Thymus (tissue), 11 donors: ENCODE measurements around the gene ACTG1. TPM values are rescaled to one million over a fixed set of nuclear protein-coding genes. Genes with fewer than 3 reads are reported as not detected.

ENCODE experiments used
- DNase-seq, 9 donors: peaks; one replicate each; pipeline ENCODE4 v3.0.0-alpha.2; 2013; ENCODE audit warnings: low spot score in 9 of 9, low read depth in 6 of 9, missing footprints in 1 of 9
- H3K27ac ChIP-seq, 2 donors: one replicate each; pipeline ENCODE4 v1.5.1; 2013; ENCODE audit warnings: control low read depth in 1 of 2, low read depth in 1 of 2, low read length in 1 of 2, mild to moderate bottlenecking in 1 of 2, moderate library complexity in 1 of 2
- H3K27me3 ChIP-seq, 2 donors: one replicate each; pipeline ENCODE4 v1.5.1; 2013; ENCODE audit warnings: low read length in 1 of 2; ENCODE audit not compliant: control insufficient read depth in 2 of 2, insufficient read depth in 1 of 2
- H3K36me3 ChIP-seq, 2 donors: one replicate each; pipeline ENCODE4 v1.5.1; 2013; ENCODE audit warnings: low read length in 1 of 2, mild to moderate bottlenecking in 1 of 2, moderate library complexity in 1 of 2; ENCODE audit not compliant: control insufficient read depth in 2 of 2, insufficient read depth in 2 of 2
- H3K4me1 ChIP-seq, 2 donors: one replicate each; pipeline ENCODE4 v1.5.1; 2013; ENCODE audit warnings: low read length in 2 of 2; ENCODE audit not compliant: control insufficient read depth in 2 of 2, insufficient read depth in 2 of 2
- H3K4me3 ChIP-seq, 2 donors: one replicate each; pipeline ENCODE4 v1.5.1; 2013; ENCODE audit warnings: low read length in 2 of 2, control low read depth in 1 of 2, mild to moderate bottlenecking in 1 of 2
- H3K9me3 ChIP-seq, 2 donors: one replicate each; pipeline ENCODE4 v1.5.1; 2013; ENCODE audit warnings: low read length in 1 of 2, mild to moderate bottlenecking in 1 of 2; ENCODE audit not compliant: control insufficient read depth in 2 of 2, insufficient read depth in 1 of 2
- WGBS: extraction: QIAGEN DNeasy Blood & Tissue Kit; methylation state at CpG from one replicate; pipeline ENCODE4 v1.1.7; 2013; 5-methylcytosine and 5-hydroxymethylcytosine counted together
- polyA plus RNA-seq: library from polyadenylated mRNA; stranded (reverse); fragments of 200-250 nt; gene quantifications from one replicate; pipeline ENCODE4 v1.2.3, GENCODE V29; 2013
- total RNA-seq: library from RNA; stranded (reverse); fragments of 120-200 nt; gene quantifications from one replicate; pipeline ENCODE4 v1.2.4, GENCODE V29; 2013
- donor health status: healthy.

ACTG1 gene
- total and polyA plus RNA-seq, 2 donors: 1,837 to 2,739 TPM

- 62% methylated on average over 17 of the region's 17 CpGs for whole genome bisulfite sequencing
- peaks cover 22 to 91% of the 10 kb centered on the region in 2 donors for H3K27me3 ChIP-seq
- H3K36me3 ChIP-seq: no peaks in the 10 kb centered on the region
- peaks cover 0 to 3% of the 10 kb centered on the region in 2 donors for H3K9me3 ChIP-seq
- no peak overlapping the region for H3K4me3 ChIP-seq
- peaks cover 9 to 23% of the 10 kb centered on the region in 2 donors for H3K4me1 ChIP-seq
- DNase-seq: no peak
- no peak overlapping the region for H3K27ac ChIP-seq
These were observed 10.9 kb upstream of the ACTG1 start for GRCh38 chr17:81523402-81524038.

GRCh38 chr17:81522491-81523401, 10.1 kb upstream of the ACTG1 start:
- peaks cover 0 to 4% of the 10 kb centered on the region in 2 donors for H3K9me3 ChIP-seq
- no peaks in the 10 kb centered on the region for H3K36me3 ChIP-seq
- peak in 2 of 9 donors; percentile 43 to 63 for DNase-seq
- H3K27ac ChIP-seq: no peak overlapping the region
- H3K4me3 ChIP-seq: no peak overlapping the region
- peaks cover 9 to 25% of the 10 kb centered on the region in 2 donors for H3K4me1 ChIP-seq
- 75% methylated on average over 26 of the region's 26 CpGs for WGBS
- peaks cover 28 to 91% of the 10 kb centered on the region in 2 donors for H3K27me3 ChIP-seq

GRCh38 chr17:81520021-81520901, 7.7 kb upstream of the ACTG1 start:
- Histone ChIP-seq H3K36me3 (no peaks in the 10 kb centered on the region), H3K9me3 (peaks cover 0 to 11% of the 10 kb centered on the region in 2 donors), H3K27ac (no peak overlapping the region), H3K4me1 (peaks cover 9 to 37% of the 10 kb centered on the region in 2 donors), H3K4me3 (no peak overlapping the region), H3K27me3 (peaks cover 32 to 93% of the 10 kb centered on the region in 2 donors)
- DNase-seq: no peak
- WGBS: 86% methylated on average over 14 of the region's 14 CpGs

GRCh38 chr17:81519284-81520020, 6.9 kb upstream of the ACTG1 start:
- Histone ChIP-seq H3K4me1 (peaks cover 9 to 40% of the 10 kb centered on the region in 2 donors), H3K9me3 (peaks cover 0 to 11% of the 10 kb centered on the region in 2 donors), H3K36me3 (no peaks in the 10 kb centered on the region), H3K27ac (peak overlapping the region in 1 of 2 donors; percentile 60), H3K27me3 (peaks cover 32 to 90% of the 10 kb centered on the region in 2 donors), H3K4me3 (peak overlapping the region in 1 of 2 donors; percentile 44)
- 5% methylated on average over 61 of the region's 61 CpGs for WGBS
- DNase-seq: peak in 1 of 9 donors; percentile 44

GRCh38 chr17:81518785-81519283, 6.2 kb upstream of the ACTG1 start:
- Histone ChIP-seq H3K9me3 (peaks cover 0 to 11% of the 10 kb centered on the region in 2 donors), H3K36me3 (no peaks in the 10 kb centered on the region), H3K4me3 (peak overlapping the region in 1 of 2 donors; percentile 44), H3K27ac (peak overlapping the region in 1 of 2 donors; percentile 60), H3K4me1 (peaks cover 9 to 45% of the 10 kb centered on the region in 2 donors), H3K27me3 (peaks cover 32 to 90% of the 10 kb centered on the region in 2 donors)
- DNase-seq: no peak
- 5% methylated on average over 47 of the region's 47 CpGs for WGBS

GRCh38 chr17:81518113-81518784, 5.7 kb upstream of the ACTG1 start:
- peak overlapping the region in 1 of 2 donors; percentile 44 for H3K4me3 ChIP-seq
- H3K4me1 ChIP-seq: peaks cover 9 to 47% of the 10 kb centered on the region in 2 donors
- no peak for DNase-seq
- no peaks in the 10 kb centered on the region for H3K36me3 ChIP-seq
- no peak overlapping the region for H3K27ac ChIP-seq
- peaks cover 32 to 89% of the 10 kb centered on the region in 2 donors for H3K27me3 ChIP-seq
- 66% methylated on average over 24 of the region's 24 CpGs for WGBS
- H3K9me3 ChIP-seq: peaks cover 0 to 11% of the 10 kb centered on the region in 2 donors

GRCh38 chr17:81517339-81518112, 4.9 kb upstream of the ACTG1 start:
- WGBS: 70% methylated on average over 24 of the region's 24 CpGs
- peaks cover 0 to 11% of the 10 kb centered on the region in 2 donors for H3K9me3 ChIP-seq
- H3K36me3 ChIP-seq: no peaks in the 10 kb centered on the region
- H3K27me3 ChIP-seq: peaks cover 32 to 82% of the 10 kb centered on the region in 2 donors
- H3K4me1 ChIP-seq: peaks cover 9 to 45% of the 10 kb centered on the region in 2 donors
- no peak for DNase-seq
- H3K4me3 ChIP-seq: no peak overlapping the region
- H3K27ac ChIP-seq: peak overlapping the region in 1 of 2 donors; percentile 5
